Body of pancreas (tissue), 4 donors: ENCODE measurements around the gene TBL1X. TPM values are rescaled to one million over a fixed set of nuclear protein-coding genes. Genes with fewer than 3 reads are reported as not detected.

ENCODE experiments used
- ATAC-seq: fragments of 150-250 bp; one replicate; pipeline ENCODE4 v1.9.1; 2016
- DNase-seq, 4 donors: peaks; one replicate each; pipeline ENCODE4 v3.0.0-alpha.2; 2019
- H3K27ac ChIP-seq, 4 donors: fragments of 200-600 bp; sonication (generic); 1 replicate in 3 of 4; 2 replicates in 1 of 4; pipeline versions ENCODE4 v1.5.1 to v1.6.1; 2016 to 2019; ENCODE audit warnings: mild to moderate bottlenecking in 1 of 4, mixed read lengths in 1 of 4, moderate library complexity in 1 of 4
- H3K27me3 ChIP-seq, 2 donors: fragments of 200-600 bp; sonication (generic); one replicate each; pipeline ENCODE4 v1.6.0; 2016; ENCODE audit warnings: mild to moderate bottlenecking in 1 of 2
- H3K36me3 ChIP-seq, 2 donors: fragments of 200-600 bp; sonication (generic); replicated peaks in 1 of 2; 2 replicates each; pipeline ENCODE4 v1.5.1; 2016; ENCODE audit warnings: low read depth in 2 of 2; ENCODE audit not compliant: insufficient read depth in 1 of 2
- H3K4me1 ChIP-seq: fragments of 200-600 bp; sonication (generic); one replicate; pipeline ENCODE4 v1.6.0; 2016
- H3K4me3 ChIP-seq, 2 donors: fragments of 200-600 bp; sonication (generic); 1 replicate in 1 of 2; 2 replicates in 1 of 2; pipeline ENCODE4 v1.5.1; 2016 to 2019
- H3K9me3 ChIP-seq, 3 donors: fragments of 200-600 bp; sonication (generic); 1 replicate in 2 of 3; 2 replicates in 1 of 3; pipeline ENCODE4 v1.5.1; 2016
- CTCF ChIP-seq, 7 experiments: fragments of 450-650 bp in 4 of 7; fragments of 200-600 bp in 3 of 7; sonication (generic) in 3 of 7; IDR thresholded peaks; one replicate each; pipeline ENCODE4 v1.5.1; 2016 to 2019; ENCODE audit warnings: antibody characterized with exemption in 7 of 7
- POLR2A ChIP-seq, 3 donors: fragments of 450-650 bp; IDR thresholded peaks; one replicate each; pipeline ENCODE4 v1.6.1; 2016; ENCODE audit warnings: antibody characterized with exemption in 3 of 3, mild to moderate bottlenecking in 2 of 3
- WGBS, 2 donors: methylation state at CpG; one replicate each; pipeline ENCODE4 v1.1.5; 2017; 5-methylcytosine and 5-hydroxymethylcytosine counted together
- intact Hi-C: fragments of 100-400 bp; cut with DNase I; formaldehyde crosslinking; loops from one replicate; pipeline ENCODE4 v1.15.1; 2023
- total RNA-seq, 2 donors: library from RNA; depleted of rRNA; stranded (reverse); fragments of >200 nt; gene quantifications; one replicate each; pipeline ENCODE4 v1.1.0, GENCODE V29; 2016

The TBL1X gene
- total RNA-seq, 2 donors from 2014 or later = 7.9 to 16.3 TPM

- TF ChIP-seq CTCF (IDR thresholded peaks at IDR 0.05) (no peak), POLR2A (IDR thresholded peaks at IDR 0.05) (no peak)
- Histone ChIP-seq H3K27ac (no peak overlapping the region), H3K4me3 (no peak overlapping the region), H3K9me3 (no peaks in the 10 kb centered on the region), H3K27me3 (no peaks in the 10 kb centered on the region), H3K36me3 (no peaks in the 10 kb centered on the region), H3K4me1 (no peaks in the 10 kb centered on the region)
- intact Hi-C loops = no loop called here
- DNase-seq (no peak), ATAC-seq (no peak)
- WGBS, 2 donors = 93 to 95% methylated on average over 5 to 7 of the region's 7 CpGs
Observed at GRCh38 chrX:9634551-9634950, 169.7 kb downstream of the TBL1X start.

GRCh38 chrX:9635368-9635767, 170.5 kb downstream of the TBL1X start:
- DNase-seq = no peak
- intact Hi-C loops = no loop called here
- 90 to 93% methylated on average over 2 to 4 of the region's 4 CpGs for WGBS, 2 donors
- Histone ChIP-seq H3K9me3 (no peaks in the 10 kb centered on the region), H3K27ac (no peak overlapping the region), H3K4me1 (no peaks in the 10 kb centered on the region), H3K36me3 (no peaks in the 10 kb centered on the region), H3K27me3 (no peaks in the 10 kb centered on the region), H3K4me3 (no peak overlapping the region)
- no peak for ATAC-seq
- TF ChIP-seq POLR2A (IDR thresholded peaks at IDR 0.05) = no peak
- no peak for TF ChIP-seq CTCF (IDR thresholded peaks at IDR 0.05)

GRCh38 chrX:9635803-9636202, 170.9 kb downstream of the TBL1X start:
- intact Hi-C loops = no loop called here
- no peaks in the 10 kb centered on the region for H3K9me3 ChIP-seq
- H3K27me3 ChIP-seq = no peaks in the 10 kb centered on the region
- WGBS, 2 donors = 68 to 79% methylated on average over 3 of the region's 4 CpGs
- ATAC-seq = no peak
- DNase-seq = no peak
- no peak overlapping the region for H3K4me3 ChIP-seq
- H3K36me3 ChIP-seq = no peaks in the 10 kb centered on the region
- TF ChIP-seq POLR2A (IDR thresholded peaks at IDR 0.05) = no peak
- no peak for TF ChIP-seq CTCF (IDR thresholded peaks at IDR 0.05)
- H3K27ac ChIP-seq = no peak overlapping the region
- H3K4me1 ChIP-seq = no peaks in the 10 kb centered on the region

- H3K27ac ChIP-seq = no peak overlapping the region
- H3K4me3 ChIP-seq = no peak overlapping the region
- DNase-seq = no peak
- no peak for ATAC-seq
- H3K4me1 ChIP-seq = no peaks in the 10 kb centered on the region
- TF ChIP-seq CTCF (IDR thresholded peaks at IDR 0.05) (no peak), POLR2A (IDR thresholded peaks at IDR 0.05) (no peak)
- intact Hi-C loops = no loop called here
- no peaks in the 10 kb centered on the region for H3K36me3 ChIP-seq
- no peaks in the 10 kb centered on the region for H3K27me3 ChIP-seq
- no peaks in the 10 kb centered on the region for H3K9me3 ChIP-seq
Observed at GRCh38 chrX:9638871-9639270, 174.0 kb downstream of the TBL1X start.

- WGBS, 2 donors = 88 to 94% methylated on average over 8 to 12 of the region's 14 CpGs
- no peaks in the 10 kb centered on the region for H3K36me3 ChIP-seq
- ATAC-seq (no peak), DNase-seq (no peak)
- no peak overlapping the region for H3K27ac ChIP-seq
- H3K4me1 ChIP-seq = no peaks in the 10 kb centered on the region
- H3K27me3 ChIP-seq = no peaks in the 10 kb centered on the region
- no peak for TF ChIP-seq CTCF (IDR thresholded peaks at IDR 0.05)
- TF ChIP-seq POLR2A (IDR thresholded peaks at IDR 0.05) = no peak
- no peaks in the 10 kb centered on the region for H3K9me3 ChIP-seq
- intact Hi-C loops = no loop called here
- no peak overlapping the region for H3K4me3 ChIP-seq
Observed at GRCh38 chrX:9642270-9642995, 177.6 kb downstream of the TBL1X start.
